ENCODE results near the gene CNTNAP2. TPM values are rescaled to one million over a fixed set of nuclear protein-coding genes. Genes with fewer than 3 reads are reported as not detected.

The CNTNAP2 gene
- total RNA-seq, 1 experiment from 2014 or later, result 64.5 TPM

GRCh38 chr7:148093375-148094166 is 1977.0 kb downstream of the CNTNAP2 start:
- H3K79me2 ChIP-seq (ENCODE audit: insufficient read depth, low read length), result no peaks in the 10 kb centered on the region
- H3K27me3 ChIP-seq (ENCODE audit: insufficient read depth, low read length), result no peaks in the 10 kb centered on the region
- no peak overlapping the region for H4K8ac ChIP-seq (replicated peaks; ENCODE audit: insufficient read length, low read depth, low read length)
- no peak overlapping the region for H3K18ac ChIP-seq (ENCODE audit: insufficient read length, low read depth, low read length)
- Mint-ChIP-seq H3K4me1 (no peaks in the 10 kb centered on the region), H3K27ac (no peak overlapping the region), H3K36me3 (ENCODE audit: insufficient read depth in 1 of 3, low read depth in 3 of 3) (no peaks in the 10 kb centered on the region), H3K27me3 (ENCODE audit: low read depth) (peaks cover 3% of the 10 kb centered on the region), H3K9me3 (peaks cover 0 to 2% of the 10 kb centered on the region in 2 experiments; a peak in 1 of 5 replicates), H3K4me3 (no peak overlapping the region)
- no peak overlapping the region for H3K23ac ChIP-seq (ENCODE audit: insufficient read length, low read depth, low read length)
- no peak overlapping the region for H2BK12ac ChIP-seq (ENCODE audit: insufficient read length, low read depth, low read length)
- H2BK5ac ChIP-seq (ENCODE audit: insufficient read length, low read length), result no peak overlapping the region
- no peaks in the 10 kb centered on the region for H3K79me1 ChIP-seq (ENCODE audit: insufficient read depth, low read depth, low read length, poor library complexity, severe bottlenecking)
- H3K56ac ChIP-seq (ENCODE audit: insufficient read length, low read depth, low read length), result no peak overlapping the region
- no peak overlapping the region for H4K5ac ChIP-seq (ENCODE audit: insufficient read length, low read depth, low read length)
- H4K91ac ChIP-seq (ENCODE audit: insufficient read length, low read depth, low read length), result no peak overlapping the region
- H3K9ac ChIP-seq (ENCODE audit: extremely low read depth, insufficient read length, low read length), result no peak overlapping the region
- no peak overlapping the region for H3K14ac ChIP-seq (ENCODE audit: insufficient read depth, low read length)
- TF ChIP-seq, protein P1, sequence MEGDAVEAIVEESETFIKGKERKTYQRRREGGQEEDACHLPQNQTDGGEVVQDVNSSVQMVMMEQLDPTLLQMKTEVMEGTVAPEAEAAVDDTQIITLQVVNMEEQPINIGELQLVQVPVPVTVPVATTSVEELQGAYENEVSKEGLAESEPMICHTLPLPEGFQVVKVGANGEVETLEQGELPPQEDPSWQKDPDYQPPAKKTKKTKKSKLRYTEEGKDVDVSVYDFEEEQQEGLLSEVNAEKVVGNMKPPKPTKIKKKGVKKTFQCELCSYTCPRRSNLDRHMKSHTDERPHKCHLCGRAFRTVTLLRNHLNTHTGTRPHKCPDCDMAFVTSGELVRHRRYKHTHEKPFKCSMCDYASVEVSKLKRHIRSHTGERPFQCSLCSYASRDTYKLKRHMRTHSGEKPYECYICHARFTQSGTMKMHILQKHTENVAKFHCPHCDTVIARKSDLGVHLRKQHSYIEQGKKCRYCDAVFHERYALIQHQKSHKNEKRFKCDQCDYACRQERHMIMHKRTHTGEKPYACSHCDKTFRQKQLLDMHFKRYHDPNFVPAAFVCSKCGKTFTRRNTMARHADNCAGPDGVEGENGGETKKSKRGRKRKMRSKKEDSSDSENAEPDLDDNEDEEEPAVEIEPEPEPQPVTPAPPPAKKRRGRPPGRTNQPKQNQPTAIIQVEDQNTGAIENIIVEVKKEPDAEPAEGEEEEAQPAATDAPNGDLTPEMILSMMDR (conservative IDR thresholded peaks at IDR 0.05), result no peak
- H2BK120ac ChIP-seq (ENCODE audit: low read depth, low read length, poor library complexity, severe bottlenecking), result no peak overlapping the region
- H3K4ac ChIP-seq (ENCODE audit: low read depth, low read length), result no peak overlapping the region
- no peak for DNase-seq
- H3K23me2 ChIP-seq (ENCODE audit: insufficient read length, low read depth, low read length, poor library complexity, severe bottlenecking), result no peaks in the 10 kb centered on the region
- H3K4me2 ChIP-seq (ENCODE audit: insufficient read depth, insufficient read length, low read length), result no peak overlapping the region
- H2BK20ac ChIP-seq (ENCODE audit: low read depth, low read length, poor library complexity, severe bottlenecking), result no peak overlapping the region
- no peaks in the 10 kb centered on the region for H3K9me3 ChIP-seq (ENCODE audit: control insufficient read depth, low read depth, low read length)
- no CpG with 5 or more reads among the region's 9 CpGs for WGBS (ENCODE audit: extremely low coverage, insufficient read length, low lambda C conversion rate)
- no peaks in the 10 kb centered on the region for H4K20me1 ChIP-seq (ENCODE audit: control insufficient read depth, insufficient read depth, insufficient read length)
- H3K4me1 ChIP-seq (ENCODE audit: insufficient read depth, low read length), result no peaks in the 10 kb centered on the region
- H3K27ac ChIP-seq (ENCODE audit: insufficient read length, low read depth, low read length), result no peak overlapping the region
- H2AFZ ChIP-seq (ENCODE audit: low read length), result no peak overlapping the region
- H3T11ph ChIP-seq (ENCODE audit: low read length), result no peak overlapping the region
- no peak overlapping the region for H2BK15ac ChIP-seq (ENCODE audit: low read depth, low read length)
- no peak overlapping the region for H2AK5ac ChIP-seq (ENCODE audit: insufficient read length, low read length)
